ENCODE data around the gene TAF11L7.
"Not testable (repeated sequence)": the region's sequence is repeated elsewhere in the genome, so short reads cannot be mapped to it uniquely, and the experiment has no call there.

The TAF11L7 gene

GRCh38 chr5:17585658-17586057 is at the start of gene TAF11L7:
TAF11L7 (minus strand) TSS chr5:17585758.
- not testable (repeated sequence) for DNase-seq (ENCODE audit: low spot score)

DNA sequence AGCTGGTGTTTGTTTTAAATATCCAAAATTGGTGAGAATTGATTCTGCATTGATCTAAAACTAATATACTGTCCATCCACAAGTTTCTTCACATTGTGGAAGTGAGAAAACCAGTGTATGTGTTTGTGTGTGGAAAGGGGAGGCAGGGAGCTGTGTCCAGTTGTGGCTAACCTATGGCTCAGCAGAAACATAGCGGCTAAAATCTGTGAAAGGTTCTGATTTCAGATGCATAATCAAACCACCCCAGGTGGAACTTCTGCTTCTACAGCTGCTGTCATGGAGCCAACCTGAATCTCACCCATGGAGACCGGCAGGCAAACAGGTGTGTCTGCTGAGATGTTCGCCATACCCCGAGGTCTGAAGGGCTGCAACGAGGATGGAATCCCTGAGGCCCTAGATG is 48.6 kb upstream of the TAF11L7 start, which contains the start of gene TAF11L14:
Gene TAF11L14 (plus strand): TSS at position 301 of the 400 bp plus-strand sequence.
- no peak for DNase-seq (ENCODE audit: low spot score)

- DNase-seq (ENCODE audit: low spot score), result not testable (repeated sequence)
Measured at GRCh38 chr5:17631788-17632187, 46.2 kb upstream of the TAF11L7 start, which contains the start of gene TAF11L13. TAF11L13 (plus strand) TSS chr5:17632088.

DNA sequence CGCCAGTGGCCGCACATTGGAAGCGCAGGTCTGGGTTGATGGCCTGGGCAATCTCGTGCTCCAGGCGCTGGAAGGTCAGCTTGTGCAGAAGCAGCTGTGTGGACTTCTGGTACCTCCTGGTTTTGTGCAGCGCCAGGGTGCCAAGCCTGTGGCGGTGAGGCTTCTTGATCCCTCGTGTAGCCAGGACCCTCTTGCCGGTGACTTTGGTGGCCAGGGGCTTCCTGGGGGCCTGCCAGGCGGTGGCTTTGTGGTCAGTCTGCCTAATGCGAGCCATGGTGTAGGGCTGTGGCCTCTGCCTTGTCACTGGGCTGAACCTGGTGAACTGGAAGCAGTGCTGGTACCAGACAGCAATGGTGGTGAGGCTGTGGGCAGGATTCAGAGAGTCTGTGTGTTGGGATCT is 40.1 kb upstream of the TAF11L7 start:
- no peak for DNase-seq (ENCODE audit: low spot score)

GRCh38 chr5:17620627-17621026 is 35.1 kb upstream of the TAF11L7 start:
- no peak for DNase-seq (ENCODE audit: low spot score)

- no peak for DNase-seq (ENCODE audit: low spot score)
Measured at GRCh38 chr5:17619354-17619753, 33.8 kb upstream of the TAF11L7 start.

GRCh38 chr5:17614872-17615605 is 29.5 kb upstream of the TAF11L7 start:
- no peak for DNase-seq (ENCODE audit: low spot score)

- not testable (repeated sequence) for DNase-seq (ENCODE audit: low spot score)
Measured at GRCh38 chr5:17610092-17610491, 24.5 kb upstream of the TAF11L7 start, which contains the start of gene TAF11L12. TAF11L12 (plus strand) TSS chr5:17610392.

DNA sequence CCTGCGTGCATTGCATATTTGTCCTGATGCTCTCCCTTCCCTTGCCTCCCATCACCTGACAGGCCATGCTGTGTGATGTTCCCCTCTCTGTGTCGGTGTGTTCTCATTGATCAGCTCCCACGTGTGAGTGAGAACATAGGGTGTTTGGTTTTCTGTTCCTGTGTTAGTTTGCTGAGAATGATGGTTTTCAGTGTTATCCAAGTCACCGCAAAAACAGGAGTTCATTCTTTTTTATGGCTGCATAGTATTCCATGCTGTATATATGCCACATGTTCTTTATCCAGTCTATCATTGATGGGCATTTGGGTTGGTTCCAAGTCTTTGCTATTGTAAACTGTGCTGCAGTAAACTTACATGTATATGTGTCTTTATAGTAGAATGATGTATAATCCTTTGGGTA is 21.9 kb upstream of the TAF11L7 start:
- DNase-seq (ENCODE audit: low spot score), result not testable (repeated sequence)

DNA sequence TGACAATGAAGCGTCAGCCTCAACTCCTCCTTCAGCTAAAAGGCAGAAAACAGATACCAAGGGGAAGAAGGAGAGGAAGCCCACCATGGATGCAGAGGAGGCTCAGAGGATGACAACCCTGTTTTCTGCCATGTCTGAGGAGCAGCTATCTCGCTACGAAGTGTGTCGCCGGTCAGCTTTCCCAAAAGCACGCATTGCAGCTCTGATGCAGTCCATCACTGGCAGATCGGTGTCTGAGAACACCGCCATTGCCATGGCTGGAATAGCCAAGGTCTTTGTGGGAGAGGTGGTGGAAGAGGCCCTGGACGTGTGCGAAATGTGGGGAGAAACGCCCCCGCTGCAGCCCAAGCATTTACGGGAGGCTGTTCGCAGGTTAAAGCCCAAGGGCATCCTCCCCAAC is 19.4 kb upstream of the TAF11L7 start:
- no peak for DNase-seq (ENCODE audit: low spot score)

GRCh38 chr5:17603880-17604279 is 18.3 kb upstream of the TAF11L7 start, which contains the start of gene TAF11L11:
TAF11L11 (plus strand) TSS chr5:17604183.
- not testable (repeated sequence) for DNase-seq (ENCODE audit: low spot score)

DNA sequence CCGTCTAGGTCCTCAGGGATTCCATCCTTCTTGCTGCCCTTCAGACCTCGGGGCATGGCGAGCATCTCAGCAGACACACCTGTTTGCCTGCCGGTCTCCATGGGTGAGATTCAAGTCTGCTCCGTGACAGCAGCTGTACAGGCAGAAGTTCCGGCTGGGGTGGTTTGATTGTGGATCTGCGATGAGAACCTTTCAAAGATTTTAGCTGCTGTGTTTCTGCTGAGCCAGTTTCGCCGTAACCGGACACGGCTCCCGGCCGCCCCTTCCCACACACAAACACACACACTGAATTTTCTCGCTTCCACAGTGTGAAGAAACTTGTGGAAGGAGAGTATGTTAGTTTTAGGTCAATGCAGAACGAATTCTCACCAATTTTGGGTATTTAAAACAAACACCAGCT is 12.2 kb upstream of the TAF11L7 start, which contains the start of gene TAF11L10:
Gene TAF11L10 (minus strand): TSS at position 101 of the 400 bp plus-strand sequence.
- not testable (repeated sequence) for DNase-seq (ENCODE audit: low spot score)

- not testable (repeated sequence) for DNase-seq (ENCODE audit: low spot score)
Measured at GRCh38 chr5:17594255-17594654, 8.7 kb upstream of the TAF11L7 start, which contains the start of gene TAF11L9. TAF11L9 (minus strand) TSS chr5:17594394.

- DNase-seq (ENCODE audit: low spot score), result not testable (repeated sequence)
Measured at GRCh38 chr5:17590860-17591259, 5.3 kb upstream of the TAF11L7 start, which contains the start of gene TAF11L8. TAF11L8 (minus strand) TSS chr5:17590960.

Measured in kidney tubule cell (primary cell).